ENCODE results near the gene RASGRP3. TPM values are rescaled to one million over a fixed set of nuclear protein-coding genes. Genes with fewer than 3 reads are reported as not detected.

RASGRP3 gene
- total and polyA plus RNA-seq, 9 of the 15 experiments (the other 6 are each of a cell fraction or from before 2014, with no cell fraction given): 0.18 to 1.7 (median 1.2) TPM

DNA sequence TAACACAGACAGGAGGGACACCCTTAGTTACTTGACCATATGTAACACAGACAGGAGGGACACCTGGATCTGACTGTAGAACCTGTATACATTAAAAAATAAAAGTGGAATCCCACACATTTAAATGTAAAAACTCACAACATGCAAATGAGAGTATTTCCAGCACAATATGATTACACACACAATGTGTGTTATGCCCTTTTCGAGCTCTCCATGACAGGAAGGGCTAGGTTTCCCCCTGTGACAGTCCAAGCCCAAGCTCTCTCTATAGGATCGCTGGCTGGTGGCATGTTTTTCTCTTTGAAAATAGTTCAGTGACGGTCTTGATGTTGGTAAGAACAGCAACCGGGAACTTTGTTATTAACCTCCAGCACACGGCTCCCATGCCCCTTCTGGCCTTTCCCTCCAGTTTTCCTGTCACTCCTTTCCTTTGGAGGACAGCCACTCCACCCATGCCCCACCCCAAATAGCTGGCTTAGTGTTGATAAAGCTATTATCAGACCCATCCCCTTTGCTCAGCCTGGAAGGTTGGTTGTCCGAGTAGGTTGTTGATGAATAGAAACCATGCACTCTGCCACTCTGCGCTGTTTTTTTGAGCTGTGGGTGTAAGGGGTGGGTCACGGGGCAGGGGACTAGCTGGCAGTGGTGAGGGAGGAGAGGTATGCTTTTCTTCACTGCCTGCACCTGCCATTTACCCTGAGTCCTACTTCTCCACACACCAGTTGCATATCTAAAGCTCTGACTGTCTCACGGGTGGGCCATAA, 2.7 kb downstream of the RASGRP3 start:
- Histone ChIP-seq H3K79me2 (ENCODE audit: control insufficient read depth, insufficient read depth, low read length) (no peaks in the 10 kb centered on the region), H3K9me3 (replicated peaks; ENCODE audit: control insufficient read depth, insufficient read depth, low read depth, low read length) (no peaks in the 10 kb centered on the region), H3K36me3 (ENCODE audit: control insufficient read depth, insufficient read depth, low read length) (no peaks in the 10 kb centered on the region), H2AFZ (ENCODE audit: low read depth, low read length) (peak overlapping the region; percentile 44), H3K4me2 (ENCODE audit: insufficient read depth, low read length) (peak overlapping the region; percentile 55), H3K4me3 (no peak overlapping the region), H3K27me3 (ENCODE audit: control insufficient read depth in 2 of 2, insufficient read depth in 2 of 2, low read length in 2 of 2) (no peaks in the 10 kb centered on the region; a peak in 1 of 5 replicates), H3K27ac (ENCODE audit: extremely low read depth, low read depth, low read length) (no peak overlapping the region; the same call in 2 of the 3 replicates), H3K9me1 (ENCODE audit: control insufficient read depth, insufficient read depth, low read length) (no peaks in the 10 kb centered on the region), H4K20me1 (replicated peaks; ENCODE audit: control insufficient read depth, insufficient read depth, low read length) (no peaks in the 10 kb centered on the region), H3K9ac (ENCODE audit: insufficient read depth in 1 of 2, low read depth in 2 of 2, low read length in 2 of 2) (peak overlapping the region in 1 of 2 experiments; percentile 31; a peak in 1 of 4 replicates), H3K4me1 (replicated peaks in 1 of 2; ENCODE audit: control insufficient read depth in 2 of 2, insufficient read depth in 2 of 2, low read length in 2 of 2) (peaks cover 10 to 41% of the 10 kb centered on the region in 2 experiments)
- DNase-seq (ENCODE audit: extremely low read depth in 1 of 4, low spot score in 3 of 4): peak; percentile 21 to 48 (median 28)
- ChIA-PET POLR2A (no interaction called here), CTCF (ENCODE audit: low intra/inter-chr PET ratio) (no interaction called here)
- intact Hi-C loops (cut with micrococcal nuclease) (no loop called here), in situ Hi-C loops (cut with MboI) (no loop called here)
- FAIRE-seq: peak; percentile 66
- no peak for TF ChIP-seq PHF21A (IDR thresholded peaks at IDR 0.05; ENCODE audit: borderline replicate concordance, low read depth)
- TF ChIP-seq FOXM1 (IDR thresholded peaks at IDR 0.05; ENCODE audit: low read depth): no peak
- no peak for TF ChIP-seq FOXM1 (CRISPR knock-in tag; IDR thresholded peaks at IDR 0.05; ENCODE audit: low read depth)
- TF ChIP-seq, protein P1, sequence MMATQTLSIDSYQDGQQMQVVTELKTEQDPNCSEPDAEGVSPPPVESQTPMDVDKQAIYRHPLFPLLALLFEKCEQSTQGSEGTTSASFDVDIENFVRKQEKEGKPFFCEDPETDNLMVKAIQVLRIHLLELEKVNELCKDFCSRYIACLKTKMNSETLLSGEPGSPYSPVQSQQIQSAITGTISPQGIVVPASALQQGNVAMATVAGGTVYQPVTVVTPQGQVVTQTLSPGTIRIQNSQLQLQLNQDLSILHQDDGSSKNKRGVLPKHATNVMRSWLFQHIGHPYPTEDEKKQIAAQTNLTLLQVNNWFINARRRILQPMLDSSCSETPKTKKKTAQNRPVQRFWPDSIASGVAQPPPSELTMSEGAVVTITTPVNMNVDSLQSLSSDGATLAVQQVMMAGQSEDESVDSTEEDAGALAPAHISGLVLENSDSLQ (IDR thresholded peaks at IDR 0.05): 0 out of 2 replicates have a peak, but pooled peaks have one; percentile 6
- 0 out of 2 replicates have a peak, but pooled peaks have one; percentile 8 for TF ChIP-seq CBFA2T3 (IDR thresholded peaks at IDR 0.05)
- peak; percentile 38; the same call in 1 of the 2 replicates for TF ChIP-seq L3MBTL2 (IDR thresholded peaks at IDR 0.05)
- TF ChIP-seq FOXA1 (IDR thresholded peaks at IDR 0.05; ENCODE audit: borderline replicate concordance): no peak
- peak; percentile 16; the same call in 1 of the 2 replicates for TF ChIP-seq CTBP1 (IDR thresholded peaks at IDR 0.05; ENCODE audit: borderline replicate concordance)
- TF ChIP-seq, protein P2, sequence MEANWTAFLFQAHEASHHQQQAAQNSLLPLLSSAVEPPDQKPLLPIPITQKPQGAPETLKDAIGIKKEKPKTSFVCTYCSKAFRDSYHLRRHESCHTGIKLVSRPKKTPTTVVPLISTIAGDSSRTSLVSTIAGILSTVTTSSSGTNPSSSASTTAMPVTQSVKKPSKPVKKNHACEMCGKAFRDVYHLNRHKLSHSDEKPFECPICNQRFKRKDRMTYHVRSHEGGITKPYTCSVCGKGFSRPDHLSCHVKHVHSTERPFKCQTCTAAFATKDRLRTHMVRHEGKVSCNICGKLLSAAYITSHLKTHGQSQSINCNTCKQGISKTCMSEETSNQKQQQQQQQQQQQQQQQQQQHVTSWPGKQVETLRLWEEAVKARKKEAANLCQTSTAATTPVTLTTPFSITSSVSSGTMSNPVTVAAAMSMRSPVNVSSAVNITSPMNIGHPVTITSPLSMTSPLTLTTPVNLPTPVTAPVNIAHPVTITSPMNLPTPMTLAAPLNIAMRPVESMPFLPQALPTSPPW (CRISPR knock-in tag; IDR thresholded peaks at IDR 0.05): peak; percentile 52
- TF ChIP-seq GTF2E2 (tag; IDR thresholded peaks at IDR 0.05): 0 out of 2 replicates have a peak, but pooled peaks have one; percentile 28
- peak; percentile 52; the same call in 1 of the 2 replicates for TF ChIP-seq TCF3 (CRISPR knock-in tag; IDR thresholded peaks at IDR 0.05)
- TF ChIP-seq FIP1L1 (IDR thresholded peaks at IDR 0.05; ENCODE audit: low read depth, low read length, poor library complexity, severe bottlenecking): no peak
- WGBS (ENCODE audit: insufficient coverage, low coverage, missing lambda C conversion rate): 5% methylated on average over 6 of the region's 9 CpGs
- BruUV-seq (replicated peaks): no TSS peak
- ATAC-seq: peak; percentile 35

All from K562 (cell line).